HEK293 (cell line): ENCODE results near the gene WDR73.

ENCODE experiments used
- CTCF ChIA-PET: fragments of 350-600 bp; formaldehyde crosslinking; extraction: SDS; loops from one replicate; lab custom pipeline; 2021; ENCODE audit warnings: antibody characterized with exemption; lab: Yijun Ruan, JAX
- POLR2A ChIA-PET: fragments of 300-600 bp; formaldehyde crosslinking; extraction: SDS; loops from one replicate; lab custom pipeline; 2020; ENCODE audit warnings: antibody characterized with exemption, inconsistent platforms; lab: Yijun Ruan, JAX
- H3K27ac ChIP-seq: fragments of 200-500 bp; sonication (Bioruptor generic); 2 replicates; pipeline ENCODE4 v1.5.1; 2014; ENCODE audit warnings: low read depth, low read length, control low read depth, inconsistent platforms; ENCODE audit errors: extremely low read depth
- H3K36me3 ChIP-seq, 2 experiments: fragments of 200-500 bp in 1 of 2; sonication (Bioruptor generic) in 1 of 2; 1 replicate in 1 of 2; 2 replicates in 1 of 2; pipeline ENCODE4 v1.5.1; 2014 to 2017; ENCODE audit warnings: inconsistent platforms in 2 of 2, low read length in 2 of 2; ENCODE audit not compliant: control insufficient read depth in 2 of 2, insufficient read depth in 1 of 2
- H3K4me1 ChIP-seq: fragments of 200-500 bp; sonication (Bioruptor generic); 2 replicates; pipeline ENCODE4 v1.5.1; 2014; ENCODE audit warnings: mild to moderate bottlenecking, low read length, inconsistent platforms; ENCODE audit not compliant: control insufficient read depth, insufficient read depth
- H3K4me3 ChIP-seq: 2 replicates; pipeline ENCODE4 v1.5.1; 2011; ENCODE audit warnings: low read depth, mild to moderate bottlenecking, control low read depth, low read length, moderate library complexity
- H3K9me3 ChIP-seq: fragments of 200-500 bp; sonication (Bioruptor generic); 2 replicates; pipeline ENCODE4 v1.5.1; 2014; ENCODE audit warnings: low read depth, low read length, inconsistent platforms; ENCODE audit not compliant: control insufficient read depth, insufficient read depth
- EGR2 ChIP-seq: fragments of 450-650 bp; formaldehyde crosslinking; IDR thresholded peaks from 2 replicates; pipeline ENCODE4 v1.5.1; 2016; ENCODE audit warnings: low read depth, missing biosample characterization, missing genetic modification characterization
- ZBTB8A ChIP-seq: fragments of 450-650 bp; formaldehyde crosslinking; IDR thresholded peaks from 2 replicates; pipeline ENCODE4 v1.5.1; 2016; ENCODE audit warnings: missing biosample characterization, missing genetic modification characterization
- ZFP69B ChIP-seq: fragments of 450-650 bp; formaldehyde crosslinking; IDR thresholded peaks from 2 replicates; pipeline ENCODE4 v1.5.1; 2016; ENCODE audit warnings: missing biosample characterization, missing genetic modification characterization
- ZNF132 ChIP-seq: fragments of 450-650 bp; formaldehyde crosslinking; IDR thresholded peaks from 2 replicates; pipeline ENCODE4 v1.5.1; 2017; ENCODE audit warnings: missing biosample characterization, missing genetic modification characterization, borderline replicate concordance
- ZNF133 ChIP-seq: fragments of 450-650 bp; formaldehyde crosslinking; IDR thresholded peaks from 2 replicates; pipeline ENCODE4 v1.5.1; 2016; ENCODE audit warnings: missing biosample characterization, missing genetic modification characterization
- ZNF138 ChIP-seq: fragments of 450-650 bp; formaldehyde crosslinking; IDR thresholded peaks from 2 replicates; pipeline ENCODE4 v1.5.1; 2016; ENCODE audit warnings: missing biosample characterization, missing genetic modification characterization, borderline replicate concordance
- ZNF140 ChIP-seq: fragments of 450-650 bp; formaldehyde crosslinking; IDR thresholded peaks from 2 replicates; pipeline ENCODE4 v1.5.1; 2016; ENCODE audit warnings: missing biosample characterization, missing genetic modification characterization
- ZNF16 ChIP-seq: fragments of 450-650 bp; formaldehyde crosslinking; IDR thresholded peaks from 2 replicates; pipeline ENCODE4 v1.5.1; 2016; ENCODE audit warnings: low read depth, missing biosample characterization, missing genetic modification characterization
- ZNF433 ChIP-seq: fragments of 450-650 bp; formaldehyde crosslinking; IDR thresholded peaks from 2 replicates; pipeline ENCODE4 v1.5.1; 2016; ENCODE audit warnings: missing biosample characterization, missing genetic modification characterization, low read depth
- ZNF48 ChIP-seq: fragments of 450-650 bp; formaldehyde crosslinking; IDR thresholded peaks from 2 replicates; pipeline ENCODE4 v1.5.1; 2016; ENCODE audit warnings: missing biosample characterization, missing genetic modification characterization
- ZNF561 ChIP-seq: fragments of 450-650 bp; IDR thresholded peaks from 2 replicates; pipeline ENCODE4 v1.5.1; 2018; ENCODE audit warnings: missing biosample characterization, missing genetic modification characterization, borderline replicate concordance
- ZNF621 ChIP-seq: fragments of 450-650 bp; formaldehyde crosslinking; IDR thresholded peaks from 2 replicates; pipeline ENCODE4 v1.5.1; 2017; ENCODE audit warnings: missing biosample characterization, missing genetic modification characterization
- ZNF701 ChIP-seq: fragments of 450-650 bp; formaldehyde crosslinking; IDR thresholded peaks from 2 replicates; pipeline ENCODE4 v1.5.1; 2016; ENCODE audit warnings: missing biosample characterization, missing genetic modification characterization
- ZNF785 ChIP-seq: fragments of 450-650 bp; formaldehyde crosslinking; IDR thresholded peaks from 2 replicates; pipeline ENCODE4 v1.5.1; 2016; ENCODE audit warnings: missing biosample characterization, missing genetic modification characterization
- ZSCAN30 ChIP-seq: fragments of 450-650 bp; IDR thresholded peaks from 2 replicates; pipeline ENCODE4 v1.5.1; 2018; ENCODE audit warnings: missing biosample characterization, mild to moderate bottlenecking, missing genetic modification characterization, moderate library complexity
- TF ChIP-seq, protein P1 (sequence below): fragments of 450-650 bp; formaldehyde crosslinking; IDR thresholded peaks from 2 replicates; pipeline ENCODE4 v1.5.1; 2017; ENCODE audit warnings: missing biosample characterization, missing genetic modification characterization
- TF ChIP-seq, protein P2 (sequence below): fragments of 450-650 bp; formaldehyde crosslinking; IDR thresholded peaks from 2 replicates; pipeline ENCODE4 v1.5.1; 2016; ENCODE audit warnings: missing biosample characterization, missing genetic modification characterization
- TF ChIP-seq, protein P3 (sequence below): fragments of 450-650 bp; formaldehyde crosslinking; IDR thresholded peaks from 2 replicates; pipeline ENCODE4 v1.5.1; 2016; ENCODE audit warnings: missing biosample characterization, missing genetic modification characterization
- TF ChIP-seq, protein P4 (sequence below): fragments of 450-650 bp; formaldehyde crosslinking; IDR thresholded peaks from 2 replicates; pipeline ENCODE4 v1.5.1; 2016; ENCODE audit warnings: missing biosample characterization, missing genetic modification characterization

Gene WDR73

DNA sequence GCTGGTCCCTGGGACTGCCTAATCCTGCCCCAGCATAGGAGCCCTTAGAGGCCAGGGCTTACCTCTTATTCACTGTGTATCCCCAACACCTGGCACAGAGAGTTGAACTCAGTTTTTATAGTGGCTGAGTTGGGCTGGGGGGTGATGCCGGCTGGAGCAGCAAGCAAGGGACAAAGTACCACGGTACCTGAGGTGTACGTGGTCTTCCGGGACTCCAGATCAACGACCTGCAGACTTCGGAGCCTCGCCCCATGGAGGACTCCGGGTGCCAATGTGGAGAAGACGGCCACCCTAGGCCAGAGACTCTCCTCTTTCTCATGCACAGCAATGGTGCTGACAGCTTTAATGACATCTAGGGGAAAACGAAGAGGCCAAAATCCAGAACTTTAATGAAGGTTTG, 8.1 kb downstream of the WDR73 start (continued):
- TF ChIP-seq, protein P1, sequence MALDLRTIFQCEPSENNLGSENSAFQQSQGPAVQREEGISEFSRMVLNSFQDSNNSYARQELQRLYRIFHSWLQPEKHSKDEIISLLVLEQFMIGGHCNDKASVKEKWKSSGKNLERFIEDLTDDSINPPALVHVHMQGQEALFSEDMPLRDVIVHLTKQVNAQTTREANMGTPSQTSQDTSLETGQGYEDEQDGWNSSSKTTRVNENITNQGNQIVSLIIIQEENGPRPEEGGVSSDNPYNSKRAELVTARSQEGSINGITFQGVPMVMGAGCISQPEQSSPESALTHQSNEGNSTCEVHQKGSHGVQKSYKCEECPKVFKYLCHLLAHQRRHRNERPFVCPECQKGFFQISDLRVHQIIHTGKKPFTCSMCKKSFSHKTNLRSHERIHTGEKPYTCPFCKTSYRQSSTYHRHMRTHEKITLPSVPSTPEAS (tag by site-specific recombination): no peak
- TF ChIP-seq ZNF16 (tag by site-specific recombination) (no peak), ZNF133 (no peak)

DNA sequence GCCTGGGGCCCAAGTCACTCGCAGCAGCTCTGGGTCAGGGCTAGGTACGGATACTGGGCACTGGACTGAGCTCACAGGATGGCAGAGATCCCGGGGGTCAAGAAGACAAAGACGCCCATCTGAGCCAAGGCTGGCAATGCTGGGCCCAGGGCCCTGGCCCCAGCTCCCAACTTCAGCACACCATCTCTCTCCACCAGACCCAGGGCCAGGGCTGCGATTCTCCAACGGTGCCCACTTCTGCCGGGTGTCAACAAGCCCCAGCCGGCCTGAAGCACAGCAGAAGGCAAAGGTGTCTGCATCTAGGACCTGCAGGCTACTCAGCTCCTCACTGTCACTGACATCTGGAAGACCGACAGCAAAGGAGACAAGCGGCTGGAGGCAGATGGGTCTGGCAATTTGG, 8.6 kb downstream of the WDR73 start:
- POLR2A ChIA-PET: interaction anchor here (1.0 to 1.6 kb wide), 3 partner anchors 11 to 46 kb away, joined by 3 read pairs; no protein-coding TSS in a partner anchor
- Histone ChIP-seq H3K9me3 (no peaks in the 10 kb centered on the region), H3K36me3 (peaks cover 81 to 95% of the 10 kb centered on the region in 2 experiments), H3K27ac (no peak overlapping the region), H3K4me1 (no peaks in the 10 kb centered on the region), H3K4me3 (no peak overlapping the region)
- TF ChIP-seq ZFP69B (tag by site-specific recombination) (no peak), EGR2 (no peak), ZSCAN30 (no peak), ZNF621 (tag by site-specific recombination) (no peak), ZNF433 (tag by site-specific recombination) (no peak), ZNF785 (tag by site-specific recombination) (no peak), ZNF140 (tag by site-specific recombination) (no peak), ZNF701 (tag by site-specific recombination) (no peak), ZBTB8A (tag by site-specific recombination) (no peak), ZNF48 (tag by site-specific recombination) (no peak), ZNF132 (tag by site-specific recombination) (no peak), ZNF561 (tag by site-specific recombination) (no peak), ZNF138 (tag by site-specific recombination) (no peak)
- TF ChIP-seq, protein P2, sequence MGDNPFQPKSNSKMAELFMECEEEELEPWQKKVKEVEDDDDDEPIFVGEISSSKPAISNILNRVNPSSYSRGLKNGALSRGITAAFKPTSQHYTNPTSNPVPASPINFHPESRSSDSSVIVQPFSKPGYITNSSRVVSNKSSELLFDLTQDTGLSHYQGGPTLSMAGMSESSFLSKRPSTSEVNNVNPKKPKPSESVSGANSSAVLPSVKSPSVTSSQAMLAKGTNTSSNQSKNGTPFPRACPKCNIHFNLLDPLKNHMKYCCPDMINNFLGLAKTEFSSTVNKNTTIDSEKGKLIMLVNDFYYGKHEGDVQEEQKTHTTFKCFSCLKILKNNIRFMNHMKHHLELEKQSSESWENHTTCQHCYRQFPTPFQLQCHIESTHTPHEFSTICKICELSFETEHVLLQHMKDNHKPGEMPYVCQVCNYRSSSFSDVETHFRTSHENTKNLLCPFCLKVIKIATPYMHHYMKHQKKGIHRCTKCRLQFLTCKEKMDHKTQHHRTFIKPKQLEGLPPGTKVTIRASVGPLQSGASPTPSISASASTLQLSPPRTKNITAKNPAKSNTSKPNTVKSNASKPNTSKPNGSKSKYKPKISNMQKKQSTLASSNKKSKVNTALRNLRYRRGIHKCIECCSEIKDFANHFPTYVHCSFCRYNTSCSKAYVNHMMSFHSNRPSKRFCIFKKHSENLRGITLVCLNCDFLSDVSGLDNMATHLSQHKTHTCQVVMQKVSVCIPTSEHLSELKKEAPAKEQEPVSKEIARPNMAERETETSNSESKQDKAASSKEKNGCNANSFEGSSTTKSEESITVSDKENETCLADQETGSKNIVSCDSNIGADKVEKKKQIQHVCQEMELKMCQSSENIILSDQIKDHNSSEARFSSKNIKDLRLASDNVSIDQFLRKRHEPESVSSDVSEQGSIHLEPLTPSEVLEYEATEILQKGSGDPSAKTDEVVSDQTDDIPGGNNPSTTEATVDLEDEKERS: no peak
- TF ChIP-seq, protein P3, sequence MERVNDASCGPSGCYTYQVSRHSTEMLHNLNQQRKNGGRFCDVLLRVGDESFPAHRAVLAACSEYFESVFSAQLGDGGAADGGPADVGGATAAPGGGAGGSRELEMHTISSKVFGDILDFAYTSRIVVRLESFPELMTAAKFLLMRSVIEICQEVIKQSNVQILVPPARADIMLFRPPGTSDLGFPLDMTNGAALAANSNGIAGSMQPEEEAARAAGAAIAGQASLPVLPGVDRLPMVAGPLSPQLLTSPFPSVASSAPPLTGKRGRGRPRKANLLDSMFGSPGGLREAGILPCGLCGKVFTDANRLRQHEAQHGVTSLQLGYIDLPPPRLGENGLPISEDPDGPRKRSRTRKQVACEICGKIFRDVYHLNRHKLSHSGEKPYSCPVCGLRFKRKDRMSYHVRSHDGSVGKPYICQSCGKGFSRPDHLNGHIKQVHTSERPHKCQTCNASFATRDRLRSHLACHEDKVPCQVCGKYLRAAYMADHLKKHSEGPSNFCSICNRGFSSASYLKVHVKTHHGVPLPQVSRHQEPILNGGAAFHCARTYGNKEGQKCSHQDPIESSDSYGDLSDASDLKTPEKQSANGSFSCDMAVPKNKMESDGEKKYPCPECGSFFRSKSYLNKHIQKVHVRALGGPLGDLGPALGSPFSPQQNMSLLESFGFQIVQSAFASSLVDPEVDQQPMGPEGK (tag by site-specific recombination): no peak
- TF ChIP-seq, protein P4, sequence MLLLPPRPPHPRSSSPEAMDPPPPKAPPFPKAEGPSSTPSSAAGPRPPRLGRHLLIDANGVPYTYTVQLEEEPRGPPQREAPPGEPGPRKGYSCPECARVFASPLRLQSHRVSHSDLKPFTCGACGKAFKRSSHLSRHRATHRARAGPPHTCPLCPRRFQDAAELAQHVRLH (tag by site-specific recombination): no peak
- CTCF ChIA-PET: interaction anchor here (0.9 to 1.1 kb wide), 2 partner anchors 13 to 46 kb away, joined by 3 to 4 read pairs; no protein-coding TSS in a partner anchor
